ENCODE data around the gene XAGE2.

Gene XAGE2

DNA sequence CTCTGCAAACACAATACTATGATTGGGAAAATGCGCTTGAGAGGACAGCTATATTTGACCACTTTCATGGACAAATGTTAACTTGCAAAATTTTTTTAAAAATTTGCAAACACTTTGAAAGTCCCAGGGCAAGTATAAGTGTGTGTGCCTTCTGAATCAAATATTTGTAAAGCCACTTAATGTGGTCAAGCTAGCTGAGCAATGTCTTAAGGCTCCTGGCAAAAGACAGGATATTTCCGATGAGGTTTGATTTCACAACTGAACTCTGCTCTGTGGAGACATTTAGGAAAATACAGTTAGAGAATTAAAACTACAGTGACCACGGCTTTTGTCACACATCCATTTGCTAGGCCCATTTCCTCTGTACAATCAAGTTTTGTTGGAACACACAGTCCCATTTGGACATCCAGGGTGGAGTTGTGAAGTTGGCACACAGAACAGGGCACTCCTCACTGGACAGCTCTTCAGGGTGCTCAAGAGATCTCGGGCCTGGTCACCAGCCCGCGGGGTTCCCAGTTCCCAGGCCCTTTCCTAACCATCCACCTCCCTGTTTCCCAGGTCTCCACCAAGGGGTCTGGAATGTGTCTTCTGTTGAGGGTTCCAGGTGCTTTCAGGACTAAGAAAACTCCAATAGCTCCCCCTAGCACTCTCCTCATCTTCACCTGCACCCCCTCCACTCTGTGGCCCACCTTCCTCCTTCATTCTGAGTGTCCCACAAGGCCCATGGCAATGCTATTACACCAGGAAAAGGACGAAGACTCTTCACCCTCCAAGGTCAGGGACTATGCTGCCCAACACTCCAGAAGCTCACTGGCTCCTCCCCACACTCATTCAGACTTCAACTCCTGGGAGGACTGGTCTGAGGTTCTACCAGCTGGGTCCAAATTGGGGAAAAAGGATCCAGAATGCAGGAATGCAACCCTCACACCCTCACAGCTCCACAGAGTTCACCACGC lies 41.9 kb downstream of the XAGE2 start:
- no peaks in the 10 kb centered on the region for H3K9me3 Mint-ChIP-seq
- H3K27me3 Mint-ChIP-seq = no peaks in the 10 kb centered on the region
- no peaks in the 10 kb centered on the region for H3K4me1 Mint-ChIP-seq
- no peak overlapping the region for H3K27ac Mint-ChIP-seq
- H3K36me3 Mint-ChIP-seq = no peaks in the 10 kb centered on the region
- no peak overlapping the region for H3K4me3 Mint-ChIP-seq
- no peak for ATAC-seq

DNA sequence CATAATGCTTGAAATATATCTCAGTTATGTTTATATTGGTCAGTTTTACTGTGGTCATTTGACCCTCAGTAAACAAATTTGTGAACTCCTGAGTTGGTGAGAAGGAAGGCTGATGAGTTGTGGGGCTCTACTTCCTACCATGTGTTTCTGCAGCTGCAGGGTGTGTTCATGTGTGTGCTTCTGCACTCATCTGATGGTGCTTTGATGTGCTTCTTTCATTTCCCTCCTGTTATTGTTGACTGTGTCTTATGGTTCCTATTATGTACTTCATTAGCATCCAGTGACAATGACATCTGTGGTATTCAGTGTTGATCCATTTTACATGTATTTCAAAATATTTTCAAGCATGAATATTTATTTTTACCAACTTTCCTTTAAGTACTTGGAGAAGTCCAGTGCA lies 46.5 kb downstream of the XAGE2 start:
- H3K27ac Mint-ChIP-seq = no peak overlapping the region
- ATAC-seq = no peak
- no peak overlapping the region for H3K4me3 Mint-ChIP-seq
- no peaks in the 10 kb centered on the region for H3K4me1 Mint-ChIP-seq
- no peaks in the 10 kb centered on the region for H3K9me3 Mint-ChIP-seq
- no peaks in the 10 kb centered on the region for H3K27me3 Mint-ChIP-seq
- H3K36me3 Mint-ChIP-seq = no peaks in the 10 kb centered on the region

GRCh38 chrX:52416816-52417215 lies 48.0 kb downstream of the XAGE2 start:
- H3K27ac Mint-ChIP-seq = no peak overlapping the region
- ATAC-seq = no peak
- H3K4me3 Mint-ChIP-seq = no peak overlapping the region
- H3K27me3 Mint-ChIP-seq = no peaks in the 10 kb centered on the region
- H3K9me3 Mint-ChIP-seq = no peaks in the 10 kb centered on the region
- no peaks in the 10 kb centered on the region for H3K4me1 Mint-ChIP-seq
- no peaks in the 10 kb centered on the region for H3K36me3 Mint-ChIP-seq

- ATAC-seq = no peak
- no peak overlapping the region for H3K4me3 Mint-ChIP-seq
- no peaks in the 10 kb centered on the region for H3K9me3 Mint-ChIP-seq
Measured at GRCh38 chrX:52420824-52421443, 52.1 kb downstream of the XAGE2 start.

DNA sequence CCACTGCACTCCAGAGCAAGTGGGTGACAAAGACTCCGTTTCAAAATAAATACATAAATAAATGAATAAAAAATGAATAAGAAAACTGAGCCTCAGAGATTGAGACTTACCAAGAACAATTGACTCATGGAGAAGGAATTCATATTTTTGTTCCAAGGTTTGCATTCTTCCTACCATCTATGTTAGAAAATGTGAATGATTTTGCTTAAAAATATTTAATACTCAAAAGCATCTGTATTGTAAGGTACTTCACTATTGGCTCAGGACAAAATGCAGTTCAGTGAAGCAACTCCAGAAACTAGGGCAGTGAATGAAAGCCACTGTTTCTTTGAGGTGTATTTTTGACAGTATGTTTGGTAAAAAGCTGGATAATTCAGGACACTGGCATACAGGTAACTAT lies 54.1 kb downstream of the XAGE2 start:
- H3K4me3 Mint-ChIP-seq = no peak overlapping the region
- no peak for ATAC-seq
- H3K27ac Mint-ChIP-seq = no peak overlapping the region
- H3K4me1 Mint-ChIP-seq = no peaks in the 10 kb centered on the region
- no peaks in the 10 kb centered on the region for H3K36me3 Mint-ChIP-seq
- H3K27me3 Mint-ChIP-seq = no peaks in the 10 kb centered on the region
- H3K9me3 Mint-ChIP-seq = no peaks in the 10 kb centered on the region

More at GRCh38 chrX:52420824-52421443, 52.1 kb downstream of the XAGE2 start:
- H3K27ac Mint-ChIP-seq = no peak overlapping the region
- no peaks in the 10 kb centered on the region for H3K27me3 Mint-ChIP-seq
- H3K4me1 Mint-ChIP-seq = no peaks in the 10 kb centered on the region
- no peaks in the 10 kb centered on the region for H3K36me3 Mint-ChIP-seq

DNA sequence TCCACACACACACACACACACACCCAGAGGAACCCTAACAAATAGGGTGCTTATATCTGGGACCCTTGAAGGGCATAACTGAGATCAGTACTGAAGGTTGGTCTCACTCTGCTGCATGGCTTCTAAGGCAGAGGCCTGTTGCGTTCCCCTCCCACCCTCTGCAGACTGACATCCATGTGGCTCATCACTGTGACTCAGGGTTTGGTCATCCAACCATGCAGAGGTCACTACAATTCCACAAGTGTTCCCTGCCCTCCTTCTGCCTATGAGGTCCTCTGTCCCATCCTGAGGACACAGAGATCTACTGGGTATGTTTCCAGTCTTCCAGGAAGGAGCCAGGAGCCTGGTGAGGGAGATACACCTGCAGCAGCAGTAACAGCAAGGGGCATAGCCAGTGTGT lies 55.8 kb downstream of the XAGE2 start:
- no peak for ATAC-seq
- no peak overlapping the region for H3K4me3 Mint-ChIP-seq
- H3K9me3 Mint-ChIP-seq = no peaks in the 10 kb centered on the region
- no peaks in the 10 kb centered on the region for H3K4me1 Mint-ChIP-seq
- no peak overlapping the region for H3K27ac Mint-ChIP-seq
- H3K36me3 Mint-ChIP-seq = no peaks in the 10 kb centered on the region
- no peaks in the 10 kb centered on the region for H3K27me3 Mint-ChIP-seq
